GM21367 (cell line): ENCODE results near the gene MYL6B.
A peak's percentile ranks its signal among the peaks of the same experiment; 100 is the strongest.
"Not testable (repeated sequence)": the region's sequence is repeated elsewhere in the genome, so short reads cannot be mapped to it uniquely, and the experiment has no call there.

ENCODE experiments used
- ATAC-seq: cut with Tn5 transposase; IDR thresholded peaks from one replicate; pipeline ENCODE4 v1.9.1; 2021; ENCODE audit not compliant: unreplicated experiment

Gene MYL6B

GRCh38 chr12:56152132-56152755 lies at the start of gene MYL6B:
TSS of gene MYL6B (plus strand) at chr12:56152587. CDS start at chr12:56153919, 1,332 bp downstream.
- peak; percentile 66 for ATAC-seq

- no peak for ATAC-seq
Measured at GRCh38 chr12:56102683-56103065, 49.7 kb upstream of the MYL6B start.

GRCh38 chr12:56103066-56103711 lies 49.2 kb upstream of the MYL6B start:
- no peak for ATAC-seq

DNA sequence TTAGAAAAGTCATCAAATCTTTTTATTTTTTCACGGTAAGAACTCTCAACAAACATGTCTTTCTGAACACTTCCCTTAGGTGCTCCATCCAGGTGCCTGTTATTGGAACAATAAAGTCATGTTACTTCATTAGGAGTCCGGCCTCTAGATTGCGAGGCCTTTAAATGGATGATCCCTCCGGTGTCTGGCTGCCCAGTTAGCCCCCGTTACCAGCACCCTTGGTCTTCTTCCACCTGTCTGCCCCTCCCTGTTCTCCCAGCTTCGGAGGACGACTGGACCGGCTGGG lies 48.6 kb upstream of the MYL6B start:
- no peak for ATAC-seq

GRCh38 chr12:56104109-56104814 lies 48.1 kb upstream of the MYL6B start, which contains the start of gene PA2G4:
TSS of gene PA2G4 (plus strand) at chr12:56104559. CDS start at chr12:56104738, 179 bp downstream.
- ATAC-seq: peak; percentile 87

- ATAC-seq: peak; percentile 5
Measured at GRCh38 chr12:56104815-56105608, 47.4 kb upstream of the MYL6B start.

DNA sequence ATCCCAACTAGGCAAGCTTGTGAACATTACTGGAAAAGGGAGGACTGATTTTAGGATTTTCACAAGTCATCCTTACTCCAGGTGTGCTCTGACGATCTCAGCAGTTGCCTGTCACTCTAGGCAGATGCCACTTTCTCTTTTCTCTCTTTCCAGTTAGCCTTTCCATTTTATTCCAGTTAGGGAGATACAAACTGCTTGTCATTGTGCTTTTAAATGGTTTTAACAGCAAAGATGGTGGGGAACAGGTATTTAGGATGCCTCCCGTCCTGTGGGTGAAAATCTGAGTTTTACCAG lies 46.8 kb upstream of the MYL6B start:
- no peak for ATAC-seq

GRCh38 chr12:56107242-56107641 lies 45.1 kb upstream of the MYL6B start:
- ATAC-seq: no peak

DNA sequence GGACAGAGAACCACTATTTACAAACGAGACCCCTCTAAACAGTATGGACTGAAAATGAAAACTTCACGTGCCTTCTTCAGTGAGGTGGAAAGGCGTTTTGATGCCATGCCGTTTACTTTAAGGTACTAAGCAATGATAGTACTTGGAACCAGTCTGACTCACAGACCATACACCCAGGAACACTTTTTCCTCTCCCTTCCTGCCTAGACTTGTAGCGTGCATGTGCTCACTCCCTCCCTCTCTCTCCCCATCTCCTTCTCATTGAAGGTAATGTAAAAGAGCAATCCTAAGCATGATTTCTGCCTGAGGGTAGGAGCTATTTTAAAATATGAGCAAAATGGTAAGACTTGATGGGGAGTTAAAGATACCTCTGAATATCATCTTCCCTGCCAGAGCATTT lies 41.8 kb upstream of the MYL6B start:
- no peak for ATAC-seq

DNA sequence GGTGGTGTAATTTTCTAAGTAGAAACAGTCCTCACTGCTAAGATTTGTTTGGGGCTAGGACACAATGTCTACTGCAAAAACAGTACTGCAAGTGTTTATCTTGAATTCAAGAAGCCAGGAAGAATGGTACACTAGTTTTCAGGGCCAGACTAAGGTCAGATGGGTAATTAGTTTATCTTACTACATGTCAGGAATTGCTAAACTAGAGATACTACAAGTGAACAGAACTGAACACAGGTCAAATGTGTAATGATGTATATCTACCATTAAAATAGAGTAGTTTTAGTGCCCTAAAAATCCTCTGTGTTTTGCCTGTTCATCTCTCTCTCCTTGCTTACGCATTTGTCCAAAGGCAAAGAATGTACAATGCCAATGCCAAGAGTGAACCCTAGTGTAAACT lies 38.3 kb upstream of the MYL6B start:
- no peak for ATAC-seq

DNA sequence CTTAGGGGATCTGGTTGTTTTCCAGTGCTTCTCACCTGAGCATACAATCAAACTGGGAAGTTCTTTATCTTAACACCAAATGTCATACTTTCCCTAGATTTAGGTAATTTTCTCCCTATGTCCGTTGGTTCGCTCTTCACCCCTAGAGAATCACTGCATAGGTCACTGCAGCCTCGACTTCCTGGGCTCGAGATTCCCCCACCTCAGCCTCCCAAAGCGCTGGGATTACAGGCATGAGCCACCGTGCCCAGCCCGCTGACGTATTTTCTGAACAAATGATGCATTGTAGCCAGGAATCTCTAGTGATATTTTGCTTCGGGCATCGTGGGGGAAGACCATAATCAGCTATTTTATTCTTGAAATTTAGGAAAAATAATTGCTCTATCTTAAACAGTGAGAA lies 37.1 kb upstream of the MYL6B start:
- no peak for ATAC-seq

DNA sequence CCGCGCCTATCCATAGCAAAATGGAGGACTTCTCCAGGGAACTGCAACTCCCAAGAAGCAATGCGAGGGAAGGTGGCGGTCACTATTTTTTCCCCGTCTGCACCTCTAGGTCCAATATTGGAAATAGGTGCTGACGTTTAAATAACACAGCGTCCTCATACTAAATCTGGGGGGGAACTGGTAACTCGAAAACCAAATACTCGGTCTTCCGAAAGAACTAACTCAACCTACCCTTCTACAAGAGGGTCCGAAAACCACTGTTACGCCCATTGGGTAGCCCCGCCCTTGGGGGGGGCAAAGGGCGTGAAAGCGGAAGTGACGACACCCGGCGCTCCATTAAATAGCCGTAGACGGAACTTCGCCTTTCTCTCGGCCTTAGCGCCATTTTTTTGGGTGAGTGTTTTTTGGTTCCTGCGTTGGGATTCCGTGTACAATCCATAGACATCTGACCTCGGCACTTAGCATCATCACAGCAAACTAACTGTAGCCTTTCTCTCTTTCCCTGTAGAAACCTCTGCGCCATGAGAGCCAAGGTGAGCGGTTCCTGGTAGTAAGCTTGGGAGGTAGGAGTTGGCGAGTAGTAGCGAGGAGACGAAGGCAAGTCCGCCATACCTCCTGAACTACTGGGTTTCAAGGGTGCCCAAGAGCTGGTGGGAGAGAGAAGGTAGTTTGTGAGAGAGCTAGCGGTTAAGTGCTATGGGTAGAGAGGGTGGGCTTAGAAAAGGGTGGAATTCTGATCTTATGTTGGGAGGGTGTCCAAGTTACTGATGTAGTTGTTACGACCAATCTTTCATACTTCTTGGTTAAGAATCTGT lies 35.9 kb upstream of the MYL6B start, which contains the start of gene RPL41:
RPL41 (plus strand) TSS at position 367 of the 815 bp plus-strand sequence.
- peak; percentile 33 for ATAC-seq

DNA sequence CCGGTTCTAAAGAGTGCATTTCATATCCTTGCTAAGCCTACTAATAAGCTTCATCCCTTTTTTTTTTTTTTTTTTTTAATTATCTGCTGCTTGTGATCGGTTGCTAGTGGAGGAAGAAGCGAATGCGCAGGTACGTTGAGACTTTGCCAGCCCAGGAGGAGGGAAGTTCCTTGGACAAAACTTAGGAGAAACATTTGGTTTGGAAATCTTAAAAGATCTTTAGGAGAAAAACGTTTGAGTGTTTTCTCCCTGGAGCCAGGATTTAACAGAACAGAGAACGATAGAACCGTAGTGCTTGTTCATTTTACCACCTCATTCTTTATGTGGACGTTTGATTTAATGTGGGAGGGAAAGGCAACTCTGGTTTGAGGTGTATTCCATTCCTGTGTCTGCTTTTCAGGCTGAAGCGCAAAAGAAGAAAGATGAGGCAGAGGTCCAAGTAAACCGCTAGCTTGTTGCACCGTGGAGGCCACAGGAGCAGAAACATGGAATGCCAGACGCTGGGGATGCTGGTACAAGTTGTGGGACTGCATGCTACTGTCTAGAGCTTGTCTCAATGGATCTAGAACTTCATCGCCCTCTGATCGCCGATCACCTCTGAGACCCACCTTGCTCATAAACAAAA lies 35.2 kb upstream of the MYL6B start:
- not testable (repeated sequence) for ATAC-seq

GRCh38 chr12:56117778-56118687 lies 34.4 kb upstream of the MYL6B start, which contains the start of gene ZC3H10:
TSS of gene ZC3H10 (plus strand) at chr12:56118266. CDS start at chr12:56120563, 2,297 bp downstream.
- peak; percentile 67 for ATAC-seq

GRCh38 chr12:56118688-56119357 lies 33.6 kb upstream of the MYL6B start:
- no peak for ATAC-seq

DNA sequence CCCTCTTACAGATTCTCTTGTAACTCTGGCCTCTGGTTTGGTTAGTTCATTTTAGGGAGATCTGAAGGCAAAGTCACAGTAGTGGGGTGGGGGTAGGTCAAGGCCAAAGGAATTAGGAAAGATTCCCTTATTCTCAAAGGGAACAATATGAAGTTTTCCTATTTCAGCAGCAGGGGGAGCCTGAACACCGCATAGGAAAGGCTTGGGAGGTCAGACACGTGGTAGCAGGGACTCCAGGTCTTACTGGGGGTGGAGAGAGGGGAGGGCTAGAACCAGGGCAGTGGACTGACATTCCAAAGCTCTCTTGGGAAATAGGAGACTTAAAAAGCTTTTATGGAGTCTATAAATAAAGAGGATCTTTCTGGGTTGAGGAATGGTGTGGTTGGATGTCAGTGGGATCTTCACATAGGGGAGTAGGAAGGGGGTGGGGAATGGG lies 33.0 kb upstream of the MYL6B start:
- ATAC-seq: no peak

DNA sequence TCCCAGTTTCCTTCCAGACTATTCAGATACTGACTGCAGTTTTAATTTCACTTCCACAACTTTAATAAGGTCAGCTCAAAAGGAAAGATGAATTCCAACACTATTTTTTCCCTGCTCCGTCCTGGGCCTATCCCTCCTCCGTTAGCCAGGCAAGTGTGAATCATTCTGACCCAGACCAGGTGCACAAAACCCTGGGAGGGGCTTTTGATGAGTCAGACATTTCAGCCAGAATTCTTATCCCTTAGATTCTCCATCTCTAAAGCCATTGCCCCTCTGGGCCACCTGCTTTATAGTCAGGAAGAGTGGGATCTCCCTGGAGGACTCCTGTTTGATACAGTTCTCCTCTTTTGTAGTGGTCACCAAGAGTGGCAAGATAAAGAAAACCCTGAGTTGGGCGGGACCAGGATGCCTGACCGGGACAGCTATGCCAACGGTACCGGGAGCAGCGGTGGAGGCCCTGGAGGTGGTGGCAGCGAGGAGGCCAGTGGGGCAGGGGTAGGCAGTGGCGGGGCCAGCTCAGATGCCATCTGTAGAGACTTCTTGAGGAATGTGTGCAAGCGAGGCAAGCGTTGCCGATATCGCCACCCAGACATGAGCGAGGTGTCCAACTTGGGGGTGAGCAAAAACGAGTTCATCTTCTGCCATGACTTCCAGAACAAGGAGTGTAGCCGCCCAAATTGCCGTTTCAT lies 32.1 kb upstream of the MYL6B start:
- ATAC-seq: no peak
